Panc1 (cell line): Measurements from ENCODE around the gene FCGBP. TPM values are rescaled to one million over a fixed set of nuclear protein-coding genes. Genes with fewer than 3 reads are reported as not detected.
"Not testable (repeated sequence)": the region's sequence is repeated elsewhere in the genome, so short reads cannot be mapped to it uniquely, and the experiment has no call there.

Experiments used
- ATAC-seq: fragments of 200-7000 bp; cut with Tn5 transposase; 2 replicates; pipeline ENCODE4 v1.9.1; 2020; ENCODE audit warnings: mild to moderate bottlenecking, moderate library complexity
- BruUV-seq: library from RNA; stranded (reverse); fragments of 400-500 nt; replicated peaks from 2 replicates; lab custom pipeline; 2021; lab: Mats Ljungman, UMichigan
- CTCF ChIA-PET: fragments of 300-600 bp; sonication (Branson Sonifier 250); formaldehyde crosslinking; loops from one replicate; lab custom pipeline; 2022; ENCODE audit warnings: antibody characterized with exemption; lab: Charles Lee
- POLR2A ChIA-PET: fragments of 300-600 bp; sonication (Branson Sonifier 250); formaldehyde crosslinking; loops from one replicate; lab custom pipeline; 2022; ENCODE audit warnings: antibody characterized with exemption; lab: Charles Lee
- DNase-seq: peaks from one replicate; pipeline ENCODE4 v3.0.0-alpha.2; 2010; ENCODE audit warnings: low read depth, low spot score
- H3K27ac ChIP-seq: 2 replicates; pipeline ENCODE4 v1.5.1; 2011; ENCODE audit warnings: mild to moderate bottlenecking, low read length, inconsistent platforms
- H3K27me3 ChIP-seq: fragments of 200-500 bp; sonication (Bioruptor generic); 2 replicates; pipeline ENCODE4 v1.6.0; 2014; ENCODE audit warnings: low read length, inconsistent platforms; ENCODE audit not compliant: control insufficient read depth, insufficient read depth
- H3K36me3 ChIP-seq: fragments of 200-500 bp; sonication (Bioruptor generic); 2 replicates; pipeline ENCODE4 v1.5.1; 2014; ENCODE audit warnings: inconsistent platforms, mild to moderate bottlenecking, low read length, moderate library complexity; ENCODE audit not compliant: control insufficient read depth, insufficient read depth
- H3K4me1 ChIP-seq: 2 replicates; pipeline ENCODE4 v1.5.1; 2011; ENCODE audit warnings: inconsistent platforms, mild to moderate bottlenecking, low read length, moderate library complexity; ENCODE audit not compliant: control insufficient read depth, insufficient read depth
- H3K4me3 ChIP-seq, 2 experiments: 2 replicates each; pipeline ENCODE4 v1.5.1; 2011 to 2012; ENCODE audit warnings: low read depth in 2 of 2, low read length in 2 of 2, mild to moderate bottlenecking in 2 of 2, inconsistent platforms in 1 of 2, moderate library complexity in 1 of 2
- H3K9me3 ChIP-seq: fragments of 200-500 bp; sonication (Bioruptor generic); 2 replicates; pipeline ENCODE4 v1.5.1; 2014; ENCODE audit warnings: low read depth, mild to moderate bottlenecking, inconsistent platforms, low read length, moderate library complexity; ENCODE audit not compliant: control insufficient read depth, insufficient read depth
- POLR2AphosphoS5 ChIP-seq: IDR thresholded peaks from 2 replicates; pipeline ENCODE4 v1.6.1; 2012; ENCODE audit warnings: mild to moderate bottlenecking, low read depth, low read length, moderate library complexity
- REST ChIP-seq, 2 experiments: IDR thresholded peaks; 2 replicates each; pipeline ENCODE4 v1.6.1; 2011 to 2012; ENCODE audit warnings: low read depth in 2 of 2, control low read depth in 1 of 2, low read length in 1 of 2, mild to moderate bottlenecking in 1 of 2, moderate library complexity in 1 of 2; ENCODE audit not compliant: insufficient read depth in 1 of 2
- SIN3A ChIP-seq: IDR thresholded peaks from 2 replicates; pipeline ENCODE4 v1.6.1; 2012; ENCODE audit warnings: low read depth, mild to moderate bottlenecking, low read length, moderate library complexity, borderline replicate concordance; ENCODE audit not compliant: insufficient read depth
- TCF7L2 ChIP-seq: IDR thresholded peaks from 2 replicates; pipeline ENCODE4 v1.6.1; 2011; ENCODE audit warnings: mild to moderate bottlenecking, low read depth, low read length, inconsistent platforms
- in situ Hi-C: cut with HindIII; loops from 2 replicates; pipeline ENCODE4 v1.10.0; 2016; ENCODE audit warnings: low sequenced_read_pairs, low pct_unique_long_range_greater_than_20kb
- intact Hi-C: fragments of 100-400 bp; cut with micrococcal nuclease; formaldehyde crosslinking; loops from one replicate; pipeline ENCODE4 v1.10.0; 2022; ENCODE audit not compliant: unreplicated experiment
- total RNA-seq: library from RNA; stranded (reverse); gene quantifications from one replicate; pipeline ENCODE4 v1.2.1, GENCODE V29; 2021; ENCODE audit not compliant: unreplicated experiment
- TF ChIP-seq, protein P1 (sequence below): fragments of 450-650 bp; IDR thresholded peaks from 2 replicates; pipeline ENCODE4 v1.5.1; 2017; ENCODE audit warnings: mild to moderate bottlenecking

FCGBP gene
- total RNA-seq, 1 experiment from 2014 or later: 6.4 TPM

DNA sequence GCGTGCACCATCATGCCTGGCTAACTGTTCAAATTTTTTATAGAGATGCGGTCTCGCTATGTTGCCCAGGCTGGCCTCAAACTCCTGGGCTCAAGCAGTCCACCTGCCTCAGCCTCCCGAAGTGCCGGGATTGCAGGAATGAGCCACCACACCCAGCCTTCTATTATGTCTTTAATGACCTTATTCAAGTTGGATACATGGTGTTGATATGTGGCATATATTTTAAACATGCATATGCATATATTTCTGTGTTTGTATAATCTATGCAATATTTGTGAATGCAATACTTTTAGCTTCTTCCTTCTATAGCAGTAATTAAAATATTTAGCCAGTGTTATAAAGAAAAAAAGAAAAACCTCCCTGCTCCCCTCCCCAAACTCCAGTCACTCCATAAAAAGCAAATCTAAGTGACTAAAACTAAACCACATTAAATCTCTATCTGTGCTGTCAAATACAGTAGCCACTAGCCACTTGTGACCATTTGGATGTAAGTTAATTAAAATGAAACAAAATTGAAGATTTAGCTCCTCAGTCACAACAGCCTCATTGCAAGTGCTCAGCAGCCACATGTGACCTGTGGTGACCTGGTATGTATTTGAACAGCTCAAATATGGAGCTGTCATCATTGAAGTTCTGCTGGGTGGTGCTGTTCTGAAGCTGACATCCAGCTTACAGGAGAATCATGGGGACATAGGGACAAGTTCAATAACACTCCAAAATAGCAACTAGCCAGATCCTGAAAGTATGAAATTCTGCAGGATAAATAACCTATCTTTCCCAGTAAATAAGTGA lies 27.4 kb downstream of the FCGBP start:
- intact Hi-C loops: no loop called here
- no TSS peak for BruUV-seq

GRCh38 chr19:39906283-39906682 lies 28.2 kb downstream of the FCGBP start:
- no peaks in the 10 kb centered on the region for H3K27me3 ChIP-seq
- in situ Hi-C loops: no loop called here
- TF ChIP-seq TCF7L2 (no peak), REST (IDR thresholded peaks at IDR 0.05; ENCODE audit: insufficient read depth in 1 of 2, low read depth in 2 of 2, low read length in 1 of 2) (no peak), SIN3A (no peak), POLR2AphosphoS5 (no peak)
- TF ChIP-seq, protein P1, sequence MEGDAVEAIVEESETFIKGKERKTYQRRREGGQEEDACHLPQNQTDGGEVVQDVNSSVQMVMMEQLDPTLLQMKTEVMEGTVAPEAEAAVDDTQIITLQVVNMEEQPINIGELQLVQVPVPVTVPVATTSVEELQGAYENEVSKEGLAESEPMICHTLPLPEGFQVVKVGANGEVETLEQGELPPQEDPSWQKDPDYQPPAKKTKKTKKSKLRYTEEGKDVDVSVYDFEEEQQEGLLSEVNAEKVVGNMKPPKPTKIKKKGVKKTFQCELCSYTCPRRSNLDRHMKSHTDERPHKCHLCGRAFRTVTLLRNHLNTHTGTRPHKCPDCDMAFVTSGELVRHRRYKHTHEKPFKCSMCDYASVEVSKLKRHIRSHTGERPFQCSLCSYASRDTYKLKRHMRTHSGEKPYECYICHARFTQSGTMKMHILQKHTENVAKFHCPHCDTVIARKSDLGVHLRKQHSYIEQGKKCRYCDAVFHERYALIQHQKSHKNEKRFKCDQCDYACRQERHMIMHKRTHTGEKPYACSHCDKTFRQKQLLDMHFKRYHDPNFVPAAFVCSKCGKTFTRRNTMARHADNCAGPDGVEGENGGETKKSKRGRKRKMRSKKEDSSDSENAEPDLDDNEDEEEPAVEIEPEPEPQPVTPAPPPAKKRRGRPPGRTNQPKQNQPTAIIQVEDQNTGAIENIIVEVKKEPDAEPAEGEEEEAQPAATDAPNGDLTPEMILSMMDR: no peak
- ChIA-PET CTCF (interaction anchor here (0.6 to 1.5 kb wide), 5 partner anchors 8 to 395 kb away, joined by 3 to 21 read pairs (median 3); partner anchors contain the start of genes FBL and PSMC4), POLR2A (interaction anchor here (0.6 to 1.5 kb wide), 6 partner anchors 21 to 334 kb away, joined by 4 to 8 read pairs (median 6); no protein-coding TSS in a partner anchor)
- intact Hi-C loops: no loop called here
- no peak overlapping the region for H3K27ac ChIP-seq
- no peaks in the 10 kb centered on the region for H3K4me1 ChIP-seq
- no peaks in the 10 kb centered on the region for H3K36me3 ChIP-seq
- no TSS peak for BruUV-seq
- H3K4me3 ChIP-seq: no peak overlapping the region
- DNase-seq (no peak), ATAC-seq (no peak)
- H3K9me3 ChIP-seq: no peaks in the 10 kb centered on the region

More for the DNA sequence above, 27.4 kb downstream of the FCGBP start:
- Histone ChIP-seq H3K36me3 (no peaks in the 10 kb centered on the region), H3K27ac (no peak overlapping the region), H3K9me3 (no peaks in the 10 kb centered on the region), H3K4me3 (no peak overlapping the region), H3K27me3 (peaks cover 3% of the 10 kb centered on the region; the same call in 1 of the 2 replicates), H3K4me1 (no peaks in the 10 kb centered on the region)
- in situ Hi-C loops: no loop called here
- no peak for ATAC-seq
- ChIA-PET CTCF (interaction anchor here (0.5 to 1.6 kb wide), 15 partner anchors 9 to 403 kb away, joined by 3 to 21 read pairs (median 5); partner anchors contain the start of genes FBL and PSMC4), POLR2A (interaction anchor here (0.5 to 1.5 kb wide), 13 partner anchors 20 to 471 kb away, joined by 3 to 13 read pairs (median 6); partner anchors contain the start of genes DYRK1B, PSMC4 and RPS16)
- no peak for TF ChIP-seq REST (IDR thresholded peaks at IDR 0.05; ENCODE audit: insufficient read depth in 1 of 2, low read depth in 2 of 2, low read length in 1 of 2)
- TF ChIP-seq POLR2AphosphoS5: no peak
- no peak for TF ChIP-seq SIN3A
- TF ChIP-seq, protein P1: no peak
- no peak for TF ChIP-seq TCF7L2
- no peak for DNase-seq

DNA sequence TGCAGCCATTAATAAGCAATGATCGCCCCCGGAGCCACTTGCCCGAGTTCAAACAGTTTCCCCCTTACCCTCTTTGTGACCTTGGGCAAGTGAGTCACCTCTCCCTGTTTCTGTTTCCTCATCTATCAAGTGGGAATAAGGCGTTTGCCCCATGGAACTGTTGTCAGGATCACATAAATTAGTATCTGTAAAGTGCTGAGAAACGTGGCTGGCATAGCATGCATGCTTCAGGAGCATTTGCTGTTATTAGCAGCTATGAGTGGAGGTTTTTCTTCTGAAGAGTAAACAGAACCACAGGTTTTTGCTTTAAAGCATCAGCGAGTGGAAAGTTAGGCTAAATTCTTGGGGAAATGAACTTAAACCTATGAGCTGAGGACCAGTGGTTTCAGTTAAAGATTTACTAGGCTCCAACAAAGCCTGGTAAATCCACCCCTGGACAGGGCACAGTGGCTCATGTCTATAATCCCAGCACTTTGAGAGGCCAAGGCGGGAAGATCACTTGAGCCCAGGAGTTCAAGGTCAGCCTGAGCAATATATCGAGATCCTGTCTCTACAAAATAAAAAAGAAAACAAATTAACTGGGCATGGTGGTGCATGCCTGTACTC lies 30.8 kb downstream of the FCGBP start:
- H3K27ac ChIP-seq, BruUV-seq, H3K4me3 ChIP-seq, ATAC-seq, H3K4me1 ChIP-seq, intact Hi-C loops, POLR2A ChIA-PET, DNase-seq, H3K27me3 ChIP-seq, H3K9me3 ChIP-seq, in situ Hi-C loops, H3K36me3 ChIP-seq: not testable (repeated sequence)
- CTCF ChIA-PET: interaction anchor here (0.6 to 0.9 kb wide), 3 partner anchors 35 to 137 kb away, joined by 3 to 10 read pairs (median 3); no protein-coding TSS in a partner anchor
